AML-193 (cell line): ENCODE measurements around the gene SLIT1.

Experiments
- DNase-seq, 2 experiments: peaks; one replicate each; lab custom pipeline; 2025; lab: John Stamatoyannopoulos, UW

The SLIT1 gene

GRCh38 chr10:96973809-96974747 is 211.7 kb downstream of the SLIT1 start:
- DNase-seq: no peak

DNA sequence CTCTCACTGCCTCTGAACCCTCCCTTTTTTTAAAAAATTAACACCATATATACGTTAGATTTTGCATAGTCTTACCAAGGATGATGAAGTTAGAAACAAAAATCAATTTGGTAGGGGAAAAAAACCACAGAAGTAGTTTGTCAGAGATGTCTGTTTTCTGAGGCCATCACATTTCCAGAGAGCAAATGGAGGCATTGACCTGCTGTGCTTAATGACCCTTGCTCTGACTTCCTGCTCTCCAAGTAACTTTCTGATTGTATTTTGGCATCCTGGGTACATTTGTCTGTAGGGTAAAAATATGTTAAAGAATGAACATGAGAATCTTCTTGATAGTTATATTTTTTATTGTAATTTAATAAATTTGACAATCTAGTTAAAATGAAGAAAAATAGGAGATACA is 213.5 kb downstream of the SLIT1 start:
- DNase-seq: no peak

GRCh38 chr10:96971324-96971723 is 214.4 kb downstream of the SLIT1 start:
- DNase-seq: no peak

DNA sequence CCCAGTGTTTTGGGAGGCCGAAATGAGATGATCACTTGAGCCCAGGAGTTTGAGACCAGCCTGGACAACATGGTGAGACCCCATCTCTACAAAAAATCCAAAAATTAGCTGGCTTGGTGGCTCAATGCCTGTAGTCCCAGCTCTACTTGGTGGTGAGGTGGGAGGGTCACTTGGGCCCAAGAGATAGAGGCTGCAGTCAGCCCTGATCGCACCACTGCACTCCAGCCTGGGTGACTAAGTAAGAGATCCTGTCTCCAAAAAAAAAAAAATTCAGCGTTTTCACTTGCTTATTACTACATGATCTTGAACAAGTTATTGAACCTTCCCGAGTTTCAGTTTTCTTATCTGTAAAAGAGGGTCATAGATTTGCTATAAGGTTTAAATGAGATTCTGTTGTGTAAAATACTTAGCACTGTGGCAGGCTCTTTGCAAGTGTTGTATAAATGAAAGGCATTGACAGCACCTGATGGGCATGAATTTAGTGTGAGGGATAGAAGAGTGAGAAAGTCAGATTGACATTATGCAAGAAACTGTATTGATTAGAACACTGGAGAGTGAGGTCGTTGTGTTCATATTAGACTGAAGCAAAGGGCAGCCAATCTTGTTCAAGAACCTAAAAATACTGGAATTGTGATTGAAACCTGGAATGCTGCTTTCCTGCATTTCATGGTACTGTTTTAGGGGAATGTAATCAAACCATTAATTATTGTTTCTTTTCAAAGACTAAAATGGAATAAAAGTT is 216.9 kb downstream of the SLIT1 start:
- no peak for DNase-seq

DNA sequence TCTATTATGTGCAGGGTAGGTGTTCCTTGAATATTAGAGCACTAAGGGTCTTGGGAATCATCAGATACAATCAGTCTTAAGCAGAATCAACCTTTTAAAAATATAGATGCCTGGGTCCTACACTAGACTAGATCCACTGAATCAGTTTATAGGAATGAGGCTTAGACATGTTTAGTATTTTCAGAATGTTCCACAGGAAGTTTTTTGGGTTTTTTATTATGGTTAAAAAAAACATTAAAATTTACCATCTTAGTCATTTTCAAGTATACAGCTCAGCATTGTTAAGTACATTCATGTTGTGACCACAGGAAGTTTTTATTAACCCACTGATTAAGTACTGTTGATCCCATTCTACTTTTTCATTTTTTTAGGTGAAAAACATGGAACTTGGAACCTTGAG is 217.9 kb downstream of the SLIT1 start:
- DNase-seq: no peak

GRCh38 chr10:96964131-96964530 is 221.6 kb downstream of the SLIT1 start:
- no peak for DNase-seq

DNA sequence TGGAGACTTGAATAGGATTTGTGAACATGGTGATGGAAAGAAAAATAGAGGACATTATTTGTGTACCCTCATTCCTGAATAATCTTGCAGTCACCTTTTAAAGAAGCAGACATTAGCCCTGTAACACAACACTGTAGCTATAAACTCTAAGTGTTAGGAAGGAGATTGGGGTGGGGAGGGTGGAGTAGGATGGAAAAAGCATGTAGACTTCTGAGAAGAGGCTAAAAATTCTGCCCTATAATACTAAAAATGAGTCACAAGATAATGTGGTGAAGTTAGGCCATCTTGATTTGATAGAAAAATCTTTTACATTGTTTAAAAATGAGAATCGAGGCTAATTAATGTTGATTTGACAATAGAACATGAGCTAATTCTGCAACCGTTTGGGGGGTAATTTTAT is 224.9 kb downstream of the SLIT1 start:
- DNase-seq: no peak

GRCh38 chr10:96959733-96960132 is 226.0 kb downstream of the SLIT1 start:
- no peak for DNase-seq

GRCh38 chr10:96958071-96958470 is 227.7 kb downstream of the SLIT1 start:
- no peak for DNase-seq

- no peak for DNase-seq
These were observed 230.0 kb downstream of the SLIT1 start for GRCh38 chr10:96955794-96956193.

DNA sequence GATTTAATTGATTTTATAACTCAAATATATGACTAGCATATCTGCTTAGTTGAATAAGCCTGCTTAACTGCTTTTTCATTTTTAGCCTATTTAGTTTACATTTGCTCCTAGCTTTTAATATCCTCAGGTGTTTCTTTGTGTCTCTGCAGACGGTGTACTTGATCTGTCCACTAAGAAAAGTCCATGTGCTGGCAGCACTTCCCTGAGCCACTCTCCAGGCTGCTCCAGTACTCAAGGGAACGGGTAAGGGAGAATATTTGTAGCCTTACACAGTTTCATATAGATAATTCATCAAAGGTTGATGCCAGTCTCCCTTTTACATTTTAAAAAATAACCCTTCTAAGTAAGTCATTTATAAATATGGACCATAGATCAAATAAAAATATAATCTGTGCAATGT is 233.8 kb downstream of the SLIT1 start:
- DNase-seq: no peak

GRCh38 chr10:96949039-96949683 is 236.6 kb downstream of the SLIT1 start:
- no peak for DNase-seq
